Esophagus muscularis mucosa (tissue), 3 donors: ENCODE results near the gene SH2B2.

Experiments
- POLR2A ChIP-seq: fragments of 450-650 bp; IDR thresholded peaks from one replicate; pipeline ENCODE4 v1.6.1; 2017; ENCODE audit warnings: antibody characterized with exemption, moderate library complexity, mild to moderate bottlenecking, low read depth
- TF ChIP-seq, protein P1 (sequence below), 3 experiments: fragments of 200-600 bp in 2 of 3; fragments of 450-650 bp in 1 of 3; sonication (generic) in 2 of 3; IDR thresholded peaks; one replicate each; pipeline ENCODE4 v1.5.1; 2017 to 2019; ENCODE audit warnings: antibody characterized with exemption in 3 of 3, mild to moderate bottlenecking in 2 of 3, moderate library complexity in 1 of 3

DNA sequence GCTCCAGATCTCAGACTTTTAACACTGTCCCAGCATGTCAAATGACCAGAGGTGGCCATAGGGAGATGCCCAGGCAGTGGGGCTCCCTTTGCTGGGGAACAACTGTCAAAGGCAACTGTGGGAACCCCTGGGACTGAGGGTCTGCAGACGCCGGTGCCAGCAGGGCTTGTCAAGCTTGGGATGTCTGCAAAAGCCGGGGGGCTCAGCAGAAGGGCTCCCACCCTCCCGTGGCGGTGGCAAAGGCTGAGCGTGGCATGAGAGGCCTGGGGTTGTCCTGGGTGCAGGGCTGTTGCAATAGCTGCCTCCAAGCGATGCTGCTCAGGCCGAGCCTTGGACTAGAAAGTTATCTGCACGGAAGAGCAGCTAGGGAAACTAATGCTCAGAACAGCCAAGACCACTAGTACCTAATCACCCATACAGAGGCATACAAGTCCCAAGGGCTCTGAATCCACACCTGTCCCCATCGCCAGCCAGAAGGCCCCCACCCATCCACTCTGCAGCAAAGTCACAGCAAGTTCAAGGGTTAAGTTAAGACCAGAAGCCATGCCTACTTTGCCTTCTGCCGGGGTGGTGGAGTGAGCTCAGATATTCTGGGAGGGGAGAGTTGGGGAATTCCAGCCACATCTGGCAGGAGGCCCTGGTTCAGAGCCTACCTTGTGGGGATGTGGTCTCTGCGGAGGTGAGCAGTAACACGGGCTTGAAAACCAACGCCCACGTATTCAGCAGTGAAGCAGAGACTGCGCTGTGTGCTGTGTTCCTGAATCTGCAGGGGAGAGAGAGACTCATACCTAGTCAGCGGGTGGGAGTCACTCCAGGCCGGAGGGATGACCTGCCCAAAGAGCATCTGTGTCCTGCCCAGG lies 4.6 kb downstream of the SH2B2 start:
- TF ChIP-seq, protein P1, sequence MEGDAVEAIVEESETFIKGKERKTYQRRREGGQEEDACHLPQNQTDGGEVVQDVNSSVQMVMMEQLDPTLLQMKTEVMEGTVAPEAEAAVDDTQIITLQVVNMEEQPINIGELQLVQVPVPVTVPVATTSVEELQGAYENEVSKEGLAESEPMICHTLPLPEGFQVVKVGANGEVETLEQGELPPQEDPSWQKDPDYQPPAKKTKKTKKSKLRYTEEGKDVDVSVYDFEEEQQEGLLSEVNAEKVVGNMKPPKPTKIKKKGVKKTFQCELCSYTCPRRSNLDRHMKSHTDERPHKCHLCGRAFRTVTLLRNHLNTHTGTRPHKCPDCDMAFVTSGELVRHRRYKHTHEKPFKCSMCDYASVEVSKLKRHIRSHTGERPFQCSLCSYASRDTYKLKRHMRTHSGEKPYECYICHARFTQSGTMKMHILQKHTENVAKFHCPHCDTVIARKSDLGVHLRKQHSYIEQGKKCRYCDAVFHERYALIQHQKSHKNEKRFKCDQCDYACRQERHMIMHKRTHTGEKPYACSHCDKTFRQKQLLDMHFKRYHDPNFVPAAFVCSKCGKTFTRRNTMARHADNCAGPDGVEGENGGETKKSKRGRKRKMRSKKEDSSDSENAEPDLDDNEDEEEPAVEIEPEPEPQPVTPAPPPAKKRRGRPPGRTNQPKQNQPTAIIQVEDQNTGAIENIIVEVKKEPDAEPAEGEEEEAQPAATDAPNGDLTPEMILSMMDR (IDR thresholded peaks at IDR 0.05), result no peak
- no peak for TF ChIP-seq POLR2A
